HepG2 (cell line): ENCODE data around the gene CEP128.

ENCODE experiments used
- CTCF ChIP-seq: sonication (generic); formaldehyde crosslinking; IDR thresholded peaks from 2 replicates; pipeline ENCODE4 v1.5.0; 2020; ENCODE audit warnings: mild to moderate bottlenecking, missing genetic modification reagents, moderate library complexity
- DNMT3B ChIP-seq: conservative IDR thresholded peaks from 2 replicates; pipeline ENCODE4 v1.6.1; 2016; ENCODE audit warnings: missing biosample characterization, control low read depth
- EED ChIP-seq: sonication (generic); formaldehyde crosslinking; IDR thresholded peaks from 2 replicates; pipeline ENCODE4 v1.5.0; 2020; ENCODE audit warnings: mild to moderate bottlenecking, missing genetic modification reagents
- IKZF1 ChIP-seq: fragments of 450-650 bp; IDR thresholded peaks from 2 replicates; pipeline ENCODE4 v1.7.1; 2016
- IRF2 ChIP-seq: IDR thresholded peaks from 2 replicates; pipeline ENCODE4 v1.6.1; 2018; ENCODE audit warnings: missing genetic modification reagents, missing compliant biosample characterization
- NFRKB ChIP-seq: fragments of 450-650 bp; IDR thresholded peaks from 2 replicates; pipeline ENCODE4 v1.6.1; 2017
- PITX1 ChIP-seq: sonication (generic); formaldehyde crosslinking; IDR thresholded peaks from 2 replicates; pipeline ENCODE4 v1.5.1; 2020; ENCODE audit warnings: mild to moderate bottlenecking, missing genetic modification reagents
- SOX5 ChIP-seq: IDR thresholded peaks from 2 replicates; pipeline ENCODE4 v1.6.1; 2016; ENCODE audit warnings: borderline replicate concordance
- SUZ12 ChIP-seq: fragments of 150-350 bp; IDR thresholded peaks from 2 replicates; pipeline ENCODE4 v1.6.1; 2014; ENCODE audit warnings: low read depth, low read length

GRCh38 chr14:80862541-80862940, 79.0 kb downstream of the CEP128 start:
- TF ChIP-seq CTCF: no peak
- no peak for TF ChIP-seq SUZ12
- TF ChIP-seq EED: no peak
- TF ChIP-seq NFRKB: no peak
- no peak for TF ChIP-seq SOX5 (CRISPR knock-in tag)
- TF ChIP-seq DNMT3B (CRISPR knock-in tag): no peak
- no peak for TF ChIP-seq PITX1 (CRISPR knock-in tag)
- no peak for TF ChIP-seq IKZF1
- no peak for TF ChIP-seq IRF2 (CRISPR knock-in tag)
